ENCODE data around the gene MUSTN1. TPM values are rescaled to one million over a fixed set of nuclear protein-coding genes. Genes with fewer than 3 reads are reported as not detected.

The MUSTN1 gene
- total RNA-seq, 1 donor from 2014 or later: 1.1 TPM

GRCh38 chr3:52790337-52790736 is 44.5 kb downstream of the MUSTN1 start:
- no peak overlapping the region for H3K27ac Mint-ChIP-seq (ENCODE audit: unreplicated experiment)
- no peak for TF ChIP-seq CTCF (IDR thresholded peaks at IDR 0.05; ENCODE audit: unreplicated experiment)
- no peak overlapping the region for H3K4me3 Mint-ChIP-seq (ENCODE audit: unreplicated experiment)
- DNase-seq (ENCODE audit: low spot score): no peak
- no peaks in the 10 kb centered on the region for H3K36me3 Mint-ChIP-seq (ENCODE audit: low read depth, unreplicated experiment)
- peaks cover 2% of the 10 kb centered on the region for H3K4me1 Mint-ChIP-seq (ENCODE audit: unreplicated experiment)
- H3K27me3 Mint-ChIP-seq (ENCODE audit: unreplicated experiment): peaks cover 6% of the 10 kb centered on the region
- H3K9me3 Mint-ChIP-seq (ENCODE audit: unreplicated experiment): no peaks in the 10 kb centered on the region

- Mint-ChIP-seq H3K4me3 (ENCODE audit: unreplicated experiment) (no peak overlapping the region), H3K27ac (ENCODE audit: unreplicated experiment) (no peak overlapping the region), H3K27me3 (ENCODE audit: unreplicated experiment) (peaks cover 6% of the 10 kb centered on the region), H3K4me1 (ENCODE audit: unreplicated experiment) (peaks cover 2% of the 10 kb centered on the region), H3K9me3 (ENCODE audit: unreplicated experiment) (no peaks in the 10 kb centered on the region), H3K36me3 (ENCODE audit: low read depth, unreplicated experiment) (no peaks in the 10 kb centered on the region)
- no peak for DNase-seq (ENCODE audit: low spot score)
- no peak for TF ChIP-seq CTCF (IDR thresholded peaks at IDR 0.05; ENCODE audit: unreplicated experiment)
Measured at GRCh38 chr3:52789746-52790040, 45.1 kb downstream of the MUSTN1 start.

GRCh38 chr3:52788890-52789745 is 45.7 kb downstream of the MUSTN1 start:
- Mint-ChIP-seq H3K27ac (ENCODE audit: unreplicated experiment) (no peak overlapping the region), H3K9me3 (ENCODE audit: unreplicated experiment) (no peaks in the 10 kb centered on the region), H3K27me3 (ENCODE audit: unreplicated experiment) (peaks cover 6% of the 10 kb centered on the region), H3K36me3 (ENCODE audit: low read depth, unreplicated experiment) (no peaks in the 10 kb centered on the region), H3K4me3 (ENCODE audit: unreplicated experiment) (no peak overlapping the region), H3K4me1 (ENCODE audit: unreplicated experiment) (peaks cover 2% of the 10 kb centered on the region)
- no peak for TF ChIP-seq CTCF (IDR thresholded peaks at IDR 0.05; ENCODE audit: unreplicated experiment)
- no peak for DNase-seq (ENCODE audit: low spot score)

- DNase-seq (ENCODE audit: low spot score): no peak
- no peaks in the 10 kb centered on the region for H3K36me3 Mint-ChIP-seq (ENCODE audit: low read depth, unreplicated experiment)
- TF ChIP-seq CTCF (IDR thresholded peaks at IDR 0.05; ENCODE audit: unreplicated experiment): no peak
- H3K27me3 Mint-ChIP-seq (ENCODE audit: unreplicated experiment): peaks cover 6% of the 10 kb centered on the region
- no peaks in the 10 kb centered on the region for H3K9me3 Mint-ChIP-seq (ENCODE audit: unreplicated experiment)
- peaks cover 2% of the 10 kb centered on the region for H3K4me1 Mint-ChIP-seq (ENCODE audit: unreplicated experiment)
- H3K27ac Mint-ChIP-seq (ENCODE audit: unreplicated experiment): no peak overlapping the region
- no peak overlapping the region for H3K4me3 Mint-ChIP-seq (ENCODE audit: unreplicated experiment)
Measured at GRCh38 chr3:52787672-52788625, 46.9 kb downstream of the MUSTN1 start.
